Mesothelial cell of epicardium (in vitro differentiated cells): ENCODE results near the gene DCAF16. TPM values are rescaled to one million over a fixed set of nuclear protein-coding genes. Genes with fewer than 3 reads are reported as not detected.

Source experiments
- DNase-seq, 2 experiments: peaks; one replicate each; pipeline ENCODE4 v3.0.0; 2021; ENCODE audit warnings: low spot score in 2 of 2; ENCODE audit not compliant: unreplicated experiment in 2 of 2
- H3K27ac Mint-ChIP-seq: 2 replicates; pipeline ENCODE4 v1.8.0; 2021; ENCODE audit warnings: mixed read lengths
- H3K27me3 Mint-ChIP-seq: 2 replicates; pipeline ENCODE4 v1.8.0; 2021; ENCODE audit warnings: low read depth, mixed read lengths
- H3K36me3 Mint-ChIP-seq: 2 replicates; pipeline ENCODE4 v1.8.0; 2021; ENCODE audit warnings: mixed read lengths
- H3K4me1 Mint-ChIP-seq: 2 replicates; pipeline ENCODE4 v1.8.0; 2021; ENCODE audit warnings: mixed read lengths
- H3K4me3 Mint-ChIP-seq: 2 replicates; pipeline ENCODE4 v1.8.0; 2021; ENCODE audit warnings: mild to moderate bottlenecking, moderate library complexity, mixed read lengths
- H3K9me3 Mint-ChIP-seq: 2 replicates; pipeline ENCODE4 v1.8.0; 2021; ENCODE audit warnings: mixed read lengths
- total RNA-seq: library from RNA; stranded (reverse); gene quantifications from 3 replicates; pipeline ENCODE4 v1.2.1, GENCODE V29; 2021
- TF ChIP-seq, protein P1 (sequence below): fragments of 200-600 bp; sonication (generic); IDR thresholded peaks from one replicate; pipeline ENCODE4 v1.5.0; 2021; ENCODE audit warnings: antibody characterized with exemption; ENCODE audit not compliant: unreplicated experiment

Gene DCAF16
- total RNA-seq, 1 donor from 2014 or later, result 78.8 TPM

DNA sequence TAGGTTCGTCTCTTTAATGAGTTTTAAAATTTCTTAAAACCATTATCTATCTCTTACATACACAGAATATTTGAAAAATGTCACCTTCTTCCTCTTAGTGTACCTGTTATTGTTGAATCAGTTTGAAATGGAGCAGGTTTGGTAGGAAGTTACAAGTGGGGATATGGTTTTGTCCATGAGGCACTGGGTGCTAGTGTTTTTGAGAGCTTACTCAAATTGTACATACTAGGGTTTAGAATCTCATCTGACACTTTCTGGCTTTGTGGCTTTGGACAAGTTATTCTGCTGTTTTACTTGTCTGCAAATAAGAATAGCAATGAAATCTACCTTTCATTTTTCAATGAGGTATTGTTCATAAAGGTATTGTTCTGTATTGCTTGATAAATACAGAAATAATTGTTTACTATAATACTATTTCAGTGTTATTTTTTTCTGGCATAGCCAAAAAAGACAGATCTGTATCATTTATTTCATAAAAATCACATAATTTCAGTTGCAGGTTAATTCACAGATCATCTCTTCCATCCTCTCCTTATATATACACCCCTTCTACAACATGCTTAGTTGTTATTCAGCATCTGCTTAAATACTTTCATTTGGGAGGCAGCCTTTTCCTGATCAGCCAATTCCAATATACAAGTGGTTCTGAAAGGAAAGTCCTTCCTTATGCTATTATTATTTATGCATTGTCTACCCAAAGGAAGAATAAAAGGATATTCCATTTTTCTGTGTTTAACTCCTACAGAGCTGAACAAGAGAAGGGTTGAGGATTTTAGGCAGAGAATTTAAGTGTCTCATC is 13.5 kb upstream of the DCAF16 start:
- DNase-seq, result no peak
- Mint-ChIP-seq H3K4me1 (no peaks in the 10 kb centered on the region), H3K9me3 (peaks cover 4% of the 10 kb centered on the region), H3K27me3 (no peaks in the 10 kb centered on the region), H3K27ac (no peak overlapping the region), H3K4me3 (no peak overlapping the region), H3K36me3 (peaks cover 12% of the 10 kb centered on the region)
- TF ChIP-seq, protein P1, sequence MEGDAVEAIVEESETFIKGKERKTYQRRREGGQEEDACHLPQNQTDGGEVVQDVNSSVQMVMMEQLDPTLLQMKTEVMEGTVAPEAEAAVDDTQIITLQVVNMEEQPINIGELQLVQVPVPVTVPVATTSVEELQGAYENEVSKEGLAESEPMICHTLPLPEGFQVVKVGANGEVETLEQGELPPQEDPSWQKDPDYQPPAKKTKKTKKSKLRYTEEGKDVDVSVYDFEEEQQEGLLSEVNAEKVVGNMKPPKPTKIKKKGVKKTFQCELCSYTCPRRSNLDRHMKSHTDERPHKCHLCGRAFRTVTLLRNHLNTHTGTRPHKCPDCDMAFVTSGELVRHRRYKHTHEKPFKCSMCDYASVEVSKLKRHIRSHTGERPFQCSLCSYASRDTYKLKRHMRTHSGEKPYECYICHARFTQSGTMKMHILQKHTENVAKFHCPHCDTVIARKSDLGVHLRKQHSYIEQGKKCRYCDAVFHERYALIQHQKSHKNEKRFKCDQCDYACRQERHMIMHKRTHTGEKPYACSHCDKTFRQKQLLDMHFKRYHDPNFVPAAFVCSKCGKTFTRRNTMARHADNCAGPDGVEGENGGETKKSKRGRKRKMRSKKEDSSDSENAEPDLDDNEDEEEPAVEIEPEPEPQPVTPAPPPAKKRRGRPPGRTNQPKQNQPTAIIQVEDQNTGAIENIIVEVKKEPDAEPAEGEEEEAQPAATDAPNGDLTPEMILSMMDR, result no peak

DNA sequence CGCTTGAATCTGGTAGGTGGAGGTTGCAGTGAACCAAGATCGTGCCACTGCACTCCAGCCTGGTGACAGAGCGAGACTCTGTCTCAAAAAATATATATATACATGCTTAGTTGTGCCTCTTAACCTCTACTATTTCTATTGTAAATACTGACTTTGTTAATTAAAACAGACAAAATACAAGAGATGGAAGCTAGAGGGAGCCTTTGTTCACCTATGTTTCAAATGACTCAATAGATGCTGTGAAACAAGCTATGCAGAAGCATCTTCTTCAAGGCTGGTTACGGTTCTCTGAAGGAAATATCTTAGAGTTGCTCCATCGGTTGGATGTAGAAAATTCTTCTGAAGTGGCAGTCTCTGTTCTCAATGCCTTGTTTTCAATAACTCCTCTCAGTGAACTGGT is 6.5 kb upstream of the DCAF16 start:
- H3K4me1 Mint-ChIP-seq, result peaks cover 10% of the 10 kb centered on the region
- no peaks in the 10 kb centered on the region for H3K9me3 Mint-ChIP-seq
- peaks cover 2% of the 10 kb centered on the region for H3K36me3 Mint-ChIP-seq
- peak overlapping the region; percentile 65 for H3K27ac Mint-ChIP-seq
- H3K4me3 Mint-ChIP-seq, result no peak overlapping the region
- DNase-seq, result no peak
- H3K27me3 Mint-ChIP-seq, result no peaks in the 10 kb centered on the region
- TF ChIP-seq, protein P1, result peak; percentile 29

DNA sequence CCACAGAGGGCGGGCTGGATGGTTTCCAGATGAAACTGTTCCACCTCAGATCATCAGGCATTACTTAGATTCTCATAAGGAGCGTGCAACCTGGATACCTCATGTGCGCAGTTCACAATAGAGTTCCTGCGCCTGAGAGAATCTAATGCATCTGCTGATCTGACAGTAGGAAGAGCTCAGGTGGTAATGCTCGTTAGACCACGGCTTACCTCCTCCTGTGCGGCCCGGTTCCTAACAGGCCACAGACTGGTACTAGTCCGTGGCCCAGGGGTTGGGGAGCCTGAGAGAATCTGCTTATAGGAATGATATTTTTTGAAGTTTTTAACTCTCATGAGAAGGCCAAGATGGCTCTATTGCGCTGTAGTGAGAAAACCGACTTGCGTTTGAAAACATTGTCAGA is 5.6 kb upstream of the DCAF16 start:
- H3K9me3 Mint-ChIP-seq, result no peaks in the 10 kb centered on the region
- no peak overlapping the region for H3K4me3 Mint-ChIP-seq
- H3K27me3 Mint-ChIP-seq, result no peaks in the 10 kb centered on the region
- TF ChIP-seq, protein P1, result no peak
- peaks cover 2% of the 10 kb centered on the region for H3K36me3 Mint-ChIP-seq
- no peak for DNase-seq
- no peak overlapping the region for H3K27ac Mint-ChIP-seq
- H3K4me1 Mint-ChIP-seq, result peaks cover 18% of the 10 kb centered on the region

DNA sequence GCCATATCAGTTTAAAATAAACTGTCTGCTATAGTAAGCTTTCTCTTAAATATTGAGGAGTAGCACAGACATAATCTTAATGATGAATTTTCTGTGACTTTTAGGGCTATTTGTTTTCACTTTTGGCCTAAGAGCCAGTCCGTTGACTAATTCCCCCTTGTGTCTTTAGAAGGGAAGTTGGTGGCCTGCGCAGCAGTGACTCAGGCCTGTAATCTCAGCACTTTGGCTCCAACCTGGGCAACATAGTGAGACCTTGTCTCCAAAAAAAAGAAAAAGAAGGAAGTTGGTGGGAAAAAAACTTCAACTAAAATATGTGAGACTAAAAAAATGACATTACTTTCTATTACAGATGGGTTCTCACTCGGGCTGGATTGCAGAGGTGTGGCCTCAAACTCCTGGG is 3.6 kb upstream of the DCAF16 start:
- TF ChIP-seq, protein P1, result no peak
- Mint-ChIP-seq H3K4me3 (no peak overlapping the region), H3K9me3 (no peaks in the 10 kb centered on the region), H3K36me3 (no peaks in the 10 kb centered on the region), H3K27me3 (no peaks in the 10 kb centered on the region), H3K27ac (no peak overlapping the region), H3K4me1 (peaks cover 24% of the 10 kb centered on the region)
- DNase-seq, result no peak

DNA sequence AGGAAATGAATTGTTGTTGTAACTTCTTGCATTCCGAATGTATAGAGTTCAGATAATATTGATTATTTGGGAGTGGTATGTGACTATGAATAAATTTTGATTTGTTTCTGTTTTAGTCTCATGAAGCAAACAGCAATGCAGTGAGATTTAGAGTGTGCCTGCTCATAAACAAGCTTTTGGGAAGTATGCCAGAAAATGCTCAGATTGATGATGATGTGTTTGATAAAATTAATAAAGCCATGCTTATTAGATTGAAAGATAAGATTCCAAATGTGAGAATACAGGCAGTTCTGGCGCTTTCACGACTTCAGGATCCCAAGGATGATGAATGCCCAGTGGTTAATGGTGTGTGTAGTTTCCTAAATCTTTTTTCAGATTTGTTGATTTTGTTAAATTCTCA is 2.2 kb upstream of the DCAF16 start:
- no peaks in the 10 kb centered on the region for H3K9me3 Mint-ChIP-seq
- H3K27me3 Mint-ChIP-seq, result no peaks in the 10 kb centered on the region
- H3K4me1 Mint-ChIP-seq, result peaks cover 35% of the 10 kb centered on the region
- no peaks in the 10 kb centered on the region for H3K36me3 Mint-ChIP-seq
- no peak overlapping the region for H3K4me3 Mint-ChIP-seq
- TF ChIP-seq, protein P1, result no peak
- no peak overlapping the region for H3K27ac Mint-ChIP-seq
- DNase-seq, result no peak

DNA sequence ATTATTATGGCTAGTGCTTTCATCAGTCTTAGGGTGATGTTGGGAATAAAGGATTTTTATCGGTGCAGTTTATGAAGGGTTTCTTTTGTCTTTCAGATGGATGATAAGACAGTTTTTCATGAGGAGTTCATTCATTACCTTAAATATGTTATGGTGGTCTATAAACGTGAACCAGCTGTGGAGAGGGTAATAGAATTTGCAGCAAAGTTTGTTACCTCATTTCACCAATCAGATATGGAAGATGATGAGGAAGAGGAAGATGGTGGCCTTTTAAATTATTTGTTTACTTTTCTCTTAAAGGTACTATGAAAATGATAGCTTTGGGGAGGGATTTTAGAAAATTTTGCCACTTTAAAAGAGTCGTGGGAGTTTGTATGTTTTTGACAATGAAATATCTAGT is 1.6 kb upstream of the DCAF16 start:
- Mint-ChIP-seq H3K4me3 (peak overlapping the region; percentile 94), H3K9me3 (no peaks in the 10 kb centered on the region), H3K36me3 (no peaks in the 10 kb centered on the region), H3K27ac (no peak overlapping the region), H3K27me3 (no peaks in the 10 kb centered on the region), H3K4me1 (peaks cover 41% of the 10 kb centered on the region)
- TF ChIP-seq, protein P1, result no peak
- DNase-seq, result no peak
